K562 (cell line): ENCODE data around the gene TRAPPC2L. TPM values are rescaled to one million over a fixed set of nuclear protein-coding genes. Genes with fewer than 3 reads are reported as not detected.

Source experiments
- BHLHE40 ChIP-seq: IDR thresholded peaks from 2 replicates; pipeline ENCODE4 v1.6.1; 2011; ENCODE audit warnings: low read length, improper control_type of control experiment
- ETS2 ChIP-seq: IDR thresholded peaks from 2 replicates; pipeline ENCODE4 v1.6.1; 2016; ENCODE audit warnings: borderline replicate concordance, missing genetic modification characterization, mild to moderate bottlenecking, moderate library complexity, missing compliant biosample characterization; ENCODE audit not compliant: poor library complexity, severe bottlenecking
- FUS ChIP-seq: fragments of 200-400 bp; formaldehyde crosslinking; optimal IDR thresholded peaks from 2 replicates; pipeline ENCODE3; 2017; ENCODE audit warnings: low read depth, low read length
- HDGF ChIP-seq: fragments of 450-650 bp; IDR thresholded peaks from 2 replicates; pipeline ENCODE4 v1.6.1; 2016
- HEY1 ChIP-seq: fragments of 250-450 bp; sonication (Bioruptor Pico); IDR thresholded peaks from 2 replicates; pipeline ENCODE4 v1.5.0; 2020; ENCODE audit warnings: mild to moderate bottlenecking, moderate library complexity, borderline replicate concordance
- HNRNPH1 ChIP-seq: fragments of 200-400 bp; formaldehyde crosslinking; optimal IDR thresholded peaks from 2 replicates; pipeline ENCODE3; 2017; ENCODE audit warnings: low read depth, mild to moderate bottlenecking, low read length, moderate library complexity
- HNRNPLL ChIP-seq: fragments of 200-400 bp; formaldehyde crosslinking; IDR thresholded peaks from 2 replicates; pipeline ENCODE4 v1.6.1; 2017; ENCODE audit warnings: low read length, low read depth, mild to moderate bottlenecking; ENCODE audit not compliant: poor library complexity, severe bottlenecking
- KHSRP ChIP-seq: fragments of 450-650 bp; IDR thresholded peaks from 2 replicates; pipeline ENCODE4 v1.6.1; 2017
- MEF2D ChIP-seq: conservative IDR thresholded peaks from 2 replicates; pipeline ENCODE4 v1.6.1; 2016; ENCODE audit warnings: low read depth, missing genetic modification characterization, missing compliant biosample characterization
- NFRKB ChIP-seq: fragments of 450-650 bp; IDR thresholded peaks from 2 replicates; pipeline ENCODE4 v1.6.1; 2016; ENCODE audit warnings: low read depth
- SIN3A ChIP-seq, 2 experiments: fragments of 150-350 bp in 1 of 2; IDR thresholded peaks; 2 replicates each; pipeline ENCODE4 v1.6.1; 2011 to 2016; ENCODE audit warnings: borderline replicate concordance in 2 of 2, low read depth in 2 of 2, low read length in 2 of 2, mild to moderate bottlenecking in 2 of 2, moderate library complexity in 2 of 2; ENCODE audit not compliant: control insufficient read depth in 1 of 2
- SMAD1 ChIP-seq: fragments of 150-350 bp; IDR thresholded peaks from 2 replicates; pipeline ENCODE4 v1.6.1; 2014; ENCODE audit warnings: low read length, low read depth; ENCODE audit not compliant: partially characterized antibody
- SP2 ChIP-seq: IDR thresholded peaks from 2 replicates; pipeline ENCODE4 v1.6.1; 2011; ENCODE audit warnings: mild to moderate bottlenecking, low read depth, low read length, moderate library complexity; ENCODE audit not compliant: poor library complexity, severe bottlenecking; ENCODE audit errors: extremely low read depth
- TEAD2 ChIP-seq: fragments of 450-650 bp; IDR thresholded peaks from 2 replicates; pipeline ENCODE4 v1.6.1; 2016; ENCODE audit warnings: missing genetic modification characterization, control low read depth, missing compliant biosample characterization
- TFAP4 ChIP-seq: sonication (generic); formaldehyde crosslinking; IDR thresholded peaks from 2 replicates; pipeline ENCODE4 v1.8.0; 2022; ENCODE audit warnings: missing genetic modification reagents, mild to moderate bottlenecking, moderate library complexity, borderline replicate concordance
- ZC3H4 ChIP-seq: sonication (generic); formaldehyde crosslinking; IDR thresholded peaks from 2 replicates; pipeline ENCODE4 v1.9.0; 2021; ENCODE audit warnings: missing genetic modification reagents, borderline replicate concordance
- ZFP30 ChIP-seq: fragments of 250-450 bp; sonication (Bioruptor Pico); IDR thresholded peaks from 2 replicates; pipeline ENCODE4 v1.8.0; 2022; ENCODE audit warnings: moderate library complexity, mild to moderate bottlenecking, inconsistent platforms, borderline replicate concordance
- ZNF24 ChIP-seq: fragments of 450-650 bp; IDR thresholded peaks from 2 replicates; pipeline ENCODE4 v1.6.1; 2016
- polyA plus RNA-seq, 8 experiments: library from polyadenylated mRNA; depleted of rRNA in 4 of 8; stranded (reverse) in 5 of 8; unstranded in 3 of 8; fragments of >200 nt; fragmentation: Nextera tagmentation in 2 of 8; fragmentation: Illumina TruSeq in 1 of 8; extraction: Ambion mirVana in 2 of 8; extraction: Trizol in 1 of 8; gene quantifications; 2 replicates each; pipeline versions ENCODE4 v1.2.1 to v1.2.3, GENCODE V29; 2011 to 2014; ENCODE audit warnings: inconsistent platforms in 1 of 8, missing spikeins in 1 of 8
- total RNA-seq, 7 experiments: library from RNA; depleted of rRNA in 6 of 7; stranded (reverse); fragments of >200 nt in 6 of 7; fragmentation: Illumina TruSeq in 2 of 7; extraction: Trizol in 2 of 7; gene quantifications; 2 replicates each; pipeline versions ENCODE4 v1.2.1 to v1.2.3, GENCODE V29; 2011 to 2021; ENCODE audit warnings: low replicate concordance in 1 of 7
- TF ChIP-seq, protein P1 (sequence below), 2 experiments: fragments of 450-650 bp; conservative IDR thresholded peaks; 2 replicates each; pipeline ENCODE4 v1.6.1; 2017; ENCODE audit warnings: mild to moderate bottlenecking in 2 of 2, moderate library complexity in 2 of 2
- TF ChIP-seq, protein P2 (sequence below): fragments of 250-450 bp; sonication (Bioruptor Pico); IDR thresholded peaks from 2 replicates; pipeline ENCODE4 v1.8.0; 2022; ENCODE audit warnings: inconsistent platforms, mild to moderate bottlenecking, moderate library complexity, borderline replicate concordance
- TF ChIP-seq, protein P3 (sequence below): sonication (generic); formaldehyde crosslinking; IDR thresholded peaks from 2 replicates; pipeline ENCODE4 v1.8.1; 2022; ENCODE audit warnings: missing genetic modification reagents

Gene TRAPPC2L
- total and polyA plus RNA-seq, 9 of the 15 experiments (the other 6 are each of a cell fraction or from before 2014, with no cell fraction given), result 60.4 to 398 (median 97.5) TPM

DNA sequence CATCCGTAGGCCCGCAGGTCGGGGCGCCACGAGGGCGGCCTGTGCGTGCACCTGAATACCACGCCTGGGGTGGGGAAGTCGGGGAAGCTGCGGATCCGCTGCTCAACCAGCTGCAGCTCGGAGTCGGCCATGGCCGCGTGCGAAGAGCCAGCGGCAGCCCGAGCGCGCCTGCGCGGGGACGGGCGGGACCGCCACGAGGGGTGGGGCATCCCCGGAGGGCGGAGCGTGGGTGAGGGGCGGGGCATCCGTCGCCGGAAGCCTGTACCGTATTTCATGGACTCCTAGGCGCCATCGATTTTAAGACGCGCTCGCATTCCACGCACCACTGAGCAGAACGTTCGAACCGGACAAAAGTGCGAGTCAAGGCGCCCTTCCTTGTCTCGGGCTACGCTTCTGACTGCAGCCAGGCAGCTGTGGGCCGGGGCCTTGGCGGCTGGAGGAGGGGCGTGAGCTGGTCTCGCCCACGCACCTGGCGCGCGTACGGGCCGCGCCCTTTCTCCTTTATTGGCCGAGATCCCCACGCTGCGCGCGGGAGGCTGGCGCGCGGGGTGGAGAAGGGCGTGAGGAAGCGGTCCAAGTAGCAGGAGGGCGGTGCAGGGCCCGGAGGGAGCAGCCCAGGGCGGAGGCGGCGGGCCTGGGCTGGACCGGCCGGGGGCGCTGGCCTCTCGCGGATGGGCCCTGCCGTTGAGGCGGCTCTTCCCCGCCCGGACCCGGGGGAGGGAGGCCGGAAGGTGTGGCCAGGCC lies 45.0 kb upstream of the TRAPPC2L start, which contains the start of gene APRT (continued):
- TF ChIP-seq TFAP4 (CRISPR knock-in tag), result peak; percentile 62
- TF ChIP-seq, protein P1, sequence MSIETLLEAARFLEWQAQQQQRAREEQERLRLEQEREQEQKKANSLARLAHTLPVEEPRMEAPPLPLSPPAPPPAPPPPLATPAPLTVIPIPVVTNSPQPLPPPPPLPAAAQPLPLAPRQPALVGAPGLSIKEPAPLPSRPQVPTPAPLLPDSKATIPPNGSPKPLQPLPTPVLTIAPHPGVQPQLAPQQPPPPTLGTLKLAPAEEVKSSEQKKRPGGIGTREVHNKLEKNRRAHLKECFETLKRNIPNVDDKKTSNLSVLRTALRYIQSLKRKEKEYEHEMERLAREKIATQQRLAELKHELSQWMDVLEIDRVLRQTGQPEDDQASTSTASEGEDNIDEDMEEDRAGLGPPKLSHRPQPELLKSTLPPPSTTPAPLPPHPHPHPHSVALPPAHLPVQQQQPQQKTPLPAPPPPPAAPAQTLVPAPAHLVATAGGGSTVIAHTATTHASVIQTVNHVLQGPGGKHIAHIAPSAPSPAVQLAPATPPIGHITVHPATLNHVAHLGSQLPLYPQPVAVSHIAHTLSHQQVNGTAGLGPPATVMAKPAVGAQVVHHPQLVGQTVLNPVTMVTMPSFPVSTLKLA (conservative IDR thresholded peaks at IDR 0.05), result peak in 1 of 2 experiments; percentile 61; a peak in 2 of 4 replicates
- TF ChIP-seq KHSRP, result no peak
- no peak for TF ChIP-seq ZFP30 (CRISPR knock-in tag)
- TF ChIP-seq, protein P2, sequence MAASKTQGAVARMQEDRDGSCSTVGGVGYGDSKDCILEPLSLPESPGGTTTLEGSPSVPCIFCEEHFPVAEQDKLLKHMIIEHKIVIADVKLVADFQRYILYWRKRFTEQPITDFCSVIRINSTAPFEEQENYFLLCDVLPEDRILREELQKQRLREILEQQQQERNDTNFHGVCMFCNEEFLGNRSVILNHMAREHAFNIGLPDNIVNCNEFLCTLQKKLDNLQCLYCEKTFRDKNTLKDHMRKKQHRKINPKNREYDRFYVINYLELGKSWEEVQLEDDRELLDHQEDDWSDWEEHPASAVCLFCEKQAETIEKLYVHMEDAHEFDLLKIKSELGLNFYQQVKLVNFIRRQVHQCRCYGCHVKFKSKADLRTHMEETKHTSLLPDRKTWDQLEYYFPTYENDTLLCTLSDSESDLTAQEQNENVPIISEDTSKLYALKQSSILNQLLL (CRISPR knock-in tag), result no peak
- TF ChIP-seq BHLHE40, result peak; percentile 46; the same call in 1 of the 2 replicates
- no peak for TF ChIP-seq NFRKB
- TF ChIP-seq HDGF, result no peak
- no peak for TF ChIP-seq SMAD1
- TF ChIP-seq HNRNPLL, result no peak
- peak; percentile 25; the same call in 1 of the 2 replicates for TF ChIP-seq ZNF24
- peak; percentile 50 to 62; a peak in 1 of 4 replicates for TF ChIP-seq SIN3A (IDR thresholded peaks at IDR 0.05; ENCODE audit: borderline replicate concordance in 2 of 2, control insufficient read depth in 1 of 2, low read depth in 2 of 2, low read length in 2 of 2)
- peak; percentile 49 for TF ChIP-seq FUS
- TF ChIP-seq HNRNPH1, result no peak
- no peak for TF ChIP-seq ETS2 (tag)
- no peak for TF ChIP-seq TEAD2 (tag)
- no peak for TF ChIP-seq ZC3H4 (CRISPR knock-in tag)
- TF ChIP-seq, protein P3, sequence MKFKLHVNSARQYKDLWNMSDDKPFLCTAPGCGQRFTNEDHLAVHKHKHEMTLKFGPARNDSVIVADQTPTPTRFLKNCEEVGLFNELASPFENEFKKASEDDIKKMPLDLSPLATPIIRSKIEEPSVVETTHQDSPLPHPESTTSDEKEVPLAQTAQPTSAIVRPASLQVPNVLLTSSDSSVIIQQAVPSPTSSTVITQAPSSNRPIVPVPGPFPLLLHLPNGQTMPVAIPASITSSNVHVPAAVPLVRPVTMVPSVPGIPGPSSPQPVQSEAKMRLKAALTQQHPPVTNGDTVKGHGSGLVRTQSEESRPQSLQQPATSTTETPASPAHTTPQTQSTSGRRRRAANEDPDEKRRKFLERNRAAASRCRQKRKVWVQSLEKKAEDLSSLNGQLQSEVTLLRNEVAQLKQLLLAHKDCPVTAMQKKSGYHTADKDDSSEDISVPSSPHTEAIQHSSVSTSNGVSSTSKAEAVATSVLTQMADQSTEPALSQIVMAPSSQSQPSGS (CRISPR knock-in tag), result no peak
- TF ChIP-seq HEY1 (CRISPR knock-in tag), result no peak
- no peak for TF ChIP-seq SP2
- TF ChIP-seq MEF2D (tag), result no peak
